CD4-positive, alpha-beta T cell treated with Interleukin-6 for 4 hours (primary cell): ENCODE results near the gene GCK.

Experiments used
- DNase-seq: peaks from one replicate; pipeline ENCODE4 v3.0.0-alpha.2; 2020; ENCODE audit warnings: mixed read lengths

GCK gene

GRCh38 chr7:44222074-44222473 is 32.8 kb upstream of the GCK start:
- no peak for DNase-seq

GRCh38 chr7:44221231-44221791 is 32.1 kb upstream of the GCK start:
- no peak for DNase-seq

- no peak for DNase-seq
These were observed 31.3 kb upstream of the GCK start for GRCh38 chr7:44220358-44221112.

- DNase-seq = no peak
These were observed 30.8 kb upstream of the GCK start for GRCh38 chr7:44220046-44220357.

- no peak for DNase-seq
These were observed 30.3 kb upstream of the GCK start for GRCh38 chr7:44219371-44220045.

- no peak for DNase-seq
These were observed 29.4 kb upstream of the GCK start for GRCh38 chr7:44218418-44219201.

GRCh38 chr7:44217852-44218402 is 28.7 kb upstream of the GCK start:
- DNase-seq = no peak

GRCh38 chr7:44217223-44217714 is 28.0 kb upstream of the GCK start:
- DNase-seq = no peak

GRCh38 chr7:44216521-44217222 is 27.4 kb upstream of the GCK start:
- no peak for DNase-seq

GRCh38 chr7:44216019-44216418 is 26.8 kb upstream of the GCK start:
- no peak for DNase-seq

- no peak for DNase-seq
These were observed 26.3 kb upstream of the GCK start for GRCh38 chr7:44215531-44215930.

GRCh38 chr7:44213877-44214388 is 24.7 kb upstream of the GCK start:
- no peak for DNase-seq

- no peak for DNase-seq
These were observed 24.1 kb upstream of the GCK start for GRCh38 chr7:44213206-44213876.

- no peak for DNase-seq
These were observed 23.4 kb upstream of the GCK start for GRCh38 chr7:44212581-44213184.

GRCh38 chr7:44212018-44212417 is 22.8 kb upstream of the GCK start:
- no peak for DNase-seq

- DNase-seq = no peak
These were observed 22.0 kb upstream of the GCK start for GRCh38 chr7:44211126-44211675.

GRCh38 chr7:44210107-44210506 is 20.9 kb upstream of the GCK start:
- no peak for DNase-seq

GRCh38 chr7:44208085-44208484 is 18.8 kb upstream of the GCK start:
- DNase-seq = no peak

GRCh38 chr7:44206008-44206407 is 16.8 kb upstream of the GCK start:
- DNase-seq = no peak

- DNase-seq = no peak
These were observed 12.6 kb upstream of the GCK start for GRCh38 chr7:44201813-44202212.
